Activated CD4-positive, alpha-beta T cell treated with anti-CD3 and anti-CD28 coated beads for 4 hours (primary cell): ENCODE results near the gene MTMR1.

Source experiments
- DNase-seq, 2 donors: peaks; one replicate each; pipeline ENCODE4 v3.0.0-alpha.2; 2020

Gene MTMR1

DNA sequence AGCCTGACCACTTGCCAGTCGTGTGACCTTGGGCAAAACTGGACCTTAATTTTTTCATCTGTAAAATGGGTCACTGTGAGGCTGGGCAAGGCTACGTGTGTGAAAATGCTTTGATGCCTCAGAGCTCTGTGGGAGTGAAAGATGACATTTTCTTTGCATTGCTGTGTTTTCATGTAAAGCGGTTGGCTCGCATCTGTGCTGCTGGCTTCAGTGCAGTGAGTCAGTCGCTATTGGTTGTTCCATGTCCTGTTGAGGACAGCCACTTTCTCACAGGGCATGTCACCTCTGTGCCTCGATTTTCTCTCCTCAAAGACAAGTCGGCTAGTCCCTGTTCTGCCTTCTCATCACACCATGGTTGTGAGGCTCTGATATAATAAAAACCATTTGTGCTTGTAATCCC lies 4.4 kb downstream of the MTMR1 start:
- DNase-seq: no peak

DNA sequence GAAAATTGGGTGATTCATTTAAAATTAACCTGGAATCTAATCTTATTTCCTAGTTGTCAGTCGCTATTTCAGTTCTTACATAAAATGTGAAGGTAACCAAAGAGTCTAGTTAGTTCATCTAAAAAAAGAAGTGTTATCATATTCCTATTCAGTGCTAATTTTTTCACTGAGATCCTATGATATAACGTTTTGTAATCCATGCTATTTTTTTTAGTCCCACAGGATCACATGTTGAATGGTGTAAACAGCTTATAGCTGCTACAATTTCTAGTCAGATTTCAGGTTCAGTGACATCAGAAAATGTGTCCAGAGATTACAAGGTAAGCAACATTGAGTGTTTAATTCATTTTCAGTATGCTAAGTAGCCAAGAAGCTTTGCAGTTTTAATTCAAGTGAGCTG lies 5.8 kb downstream of the MTMR1 start:
- DNase-seq: no peak

DNA sequence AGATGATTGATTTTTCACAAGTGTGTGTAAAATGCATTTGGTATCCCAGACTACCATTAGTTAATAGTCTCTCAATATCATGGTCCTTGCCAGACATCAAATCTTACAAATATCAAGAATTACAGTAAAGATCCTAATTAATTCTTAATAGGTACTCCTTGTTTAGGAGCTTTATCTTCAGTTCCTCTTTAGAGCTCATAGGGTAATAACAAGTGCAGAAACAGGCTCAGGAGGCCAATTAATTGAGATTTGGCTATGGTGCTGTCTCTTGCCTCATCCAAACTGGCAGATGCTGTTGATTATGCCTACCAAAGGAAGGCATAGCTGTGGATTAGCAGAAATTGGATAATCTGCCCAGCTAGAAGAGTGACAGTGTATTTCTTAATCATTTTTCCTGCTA lies 6.9 kb downstream of the MTMR1 start:
- no peak for DNase-seq

DNA sequence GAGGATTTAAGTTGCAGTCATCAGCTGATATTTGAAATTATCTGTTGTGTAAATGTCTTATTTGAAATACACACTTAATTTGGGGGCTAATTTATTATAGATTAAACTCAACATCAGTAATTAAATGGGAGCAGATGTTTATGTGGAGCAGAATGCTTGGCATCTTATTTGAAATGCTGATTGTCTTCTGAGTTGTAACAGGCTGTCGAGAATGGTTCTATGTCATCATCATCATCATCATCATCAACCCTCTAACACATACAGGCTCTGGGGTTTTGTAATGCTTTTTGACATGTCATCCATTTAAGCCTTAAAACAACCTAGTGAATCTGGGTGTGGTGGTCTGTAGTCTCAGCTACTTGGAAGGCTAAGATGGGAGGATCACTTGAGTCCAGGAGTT lies 8.2 kb downstream of the MTMR1 start:
- DNase-seq: no peak

DNA sequence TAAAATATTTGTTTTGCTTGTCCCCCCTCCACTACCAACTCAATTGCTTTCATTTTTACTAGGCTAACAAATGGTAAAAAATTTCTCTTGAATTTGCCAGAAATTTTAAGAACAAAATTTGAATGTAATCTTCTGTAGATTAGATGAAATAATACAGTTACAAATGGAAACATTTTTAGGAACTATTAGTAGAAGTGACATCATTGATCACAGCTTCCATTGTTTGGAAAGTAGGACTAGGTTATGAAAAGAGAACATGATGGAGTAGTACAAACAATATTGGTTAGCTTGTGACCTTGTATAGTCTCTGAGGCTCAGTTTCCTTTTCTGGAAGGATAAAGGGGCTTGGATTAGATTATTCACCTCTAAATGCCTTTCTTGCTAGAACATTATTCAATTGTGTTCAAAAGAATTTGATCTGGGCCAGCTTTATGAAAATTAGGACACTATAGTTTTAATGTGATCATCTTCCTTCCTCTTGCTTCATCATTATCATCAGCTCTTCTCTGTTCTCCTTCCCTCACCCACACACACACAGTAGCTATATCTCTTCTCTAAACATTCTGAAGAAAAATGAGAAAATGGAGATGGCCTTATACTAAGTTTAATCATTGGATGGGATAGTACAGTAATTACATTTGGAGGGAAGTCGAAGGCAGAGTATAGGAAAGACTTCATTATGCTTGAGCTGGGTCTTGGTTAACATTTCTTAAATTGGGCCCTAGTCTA lies 9.9 kb downstream of the MTMR1 start:
- no peak for DNase-seq

DNA sequence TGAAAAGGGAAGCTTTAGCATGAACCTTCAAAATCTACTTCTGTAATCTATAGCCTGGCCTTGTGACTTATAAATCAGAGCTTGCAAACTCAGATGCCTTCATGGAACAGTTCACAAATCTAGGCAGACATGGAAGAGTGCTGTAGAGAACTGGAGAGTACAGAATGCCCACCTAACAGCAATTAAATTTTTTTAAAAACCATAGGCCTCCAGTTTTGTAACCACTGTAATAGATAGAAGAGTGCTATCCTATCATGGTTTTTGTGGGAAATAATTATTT lies 10.4 kb downstream of the MTMR1 start:
- no peak for DNase-seq

DNA sequence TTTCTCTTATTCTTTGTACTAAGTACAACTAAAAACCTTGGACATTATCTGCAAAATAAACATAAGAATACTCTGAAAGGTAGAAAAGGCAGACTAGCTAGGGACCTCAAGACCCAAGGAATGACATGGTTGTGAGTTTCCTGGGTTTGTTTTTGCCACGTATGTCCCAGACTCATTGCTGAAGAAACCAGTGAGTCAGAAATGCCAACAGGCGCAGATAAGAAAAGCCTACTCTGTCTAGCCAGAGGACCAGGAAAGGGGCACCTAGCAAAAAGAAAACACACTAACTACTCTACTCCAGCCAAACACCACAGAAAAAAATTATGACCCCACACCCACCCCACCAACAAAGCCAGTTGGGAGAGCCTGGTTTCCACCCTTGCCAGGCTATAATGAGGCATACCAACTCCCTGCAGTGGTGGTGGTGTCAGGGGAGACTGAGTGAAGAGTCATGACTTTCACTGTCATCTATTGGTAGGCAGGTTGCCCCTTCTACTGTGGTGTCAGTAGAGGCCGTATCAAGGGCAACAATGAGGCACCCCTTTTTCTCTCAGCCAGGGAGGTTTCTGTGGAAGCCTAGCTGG lies 10.9 kb downstream of the MTMR1 start:
- DNase-seq: no peak

DNA sequence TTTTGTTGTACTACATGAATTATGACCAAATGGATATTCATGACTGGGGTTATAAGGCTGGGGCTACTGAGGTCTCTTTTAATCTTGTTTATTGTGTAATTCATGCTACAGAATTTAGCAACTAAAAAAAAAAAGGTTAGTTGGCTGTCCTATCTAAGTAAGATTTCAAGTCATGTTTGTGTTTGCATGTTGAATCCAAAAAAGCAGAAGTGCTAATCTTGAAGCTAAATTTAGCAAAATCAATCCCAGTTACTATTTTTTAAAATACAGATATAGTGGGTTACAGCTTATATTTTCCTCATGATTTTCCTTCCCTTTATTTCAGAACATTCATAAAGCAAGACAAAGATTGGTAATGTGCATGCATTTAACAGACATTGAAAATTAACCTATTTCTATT lies 19.4 kb downstream of the MTMR1 start:
- DNase-seq: no peak

DNA sequence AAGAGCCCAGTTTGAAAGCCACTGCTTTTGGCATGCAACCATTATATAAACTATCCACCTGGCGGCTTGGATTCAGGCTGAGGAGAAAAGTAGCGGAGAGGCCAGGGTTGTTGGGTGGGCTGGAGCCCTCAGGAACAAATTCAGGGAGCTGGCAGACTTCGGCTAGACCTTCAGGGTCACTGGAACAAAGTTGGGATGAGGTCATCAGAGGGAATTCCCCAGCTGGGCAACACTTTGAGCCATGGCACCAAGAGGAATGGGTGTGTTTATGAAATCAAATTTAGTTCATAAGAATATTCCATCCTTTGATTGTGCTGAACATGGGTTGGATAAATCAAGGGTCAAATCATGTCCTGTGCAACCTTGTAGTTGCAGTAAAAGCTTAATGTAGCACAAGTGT lies 22.0 kb downstream of the MTMR1 start:
- DNase-seq: no peak

DNA sequence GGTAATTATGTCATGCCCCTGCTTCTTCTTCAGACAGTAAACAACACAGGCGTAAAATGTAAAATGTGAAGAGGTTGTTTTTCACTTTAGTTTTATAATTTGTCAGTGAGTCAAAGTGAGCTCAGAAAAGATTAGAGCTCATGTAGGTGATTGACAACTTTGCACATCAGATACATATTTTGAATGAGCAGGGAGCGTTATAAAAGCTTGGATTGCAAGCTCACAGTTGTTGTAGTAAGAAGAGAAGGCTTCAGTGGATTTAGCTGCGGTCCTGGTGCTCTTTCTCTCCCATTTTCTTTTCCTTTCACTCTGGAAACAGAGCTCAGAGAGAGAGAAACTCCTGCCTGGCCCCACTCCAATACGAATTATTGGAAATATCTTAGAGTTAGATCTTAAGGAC lies 26.4 kb downstream of the MTMR1 start:
- DNase-seq: no peak

DNA sequence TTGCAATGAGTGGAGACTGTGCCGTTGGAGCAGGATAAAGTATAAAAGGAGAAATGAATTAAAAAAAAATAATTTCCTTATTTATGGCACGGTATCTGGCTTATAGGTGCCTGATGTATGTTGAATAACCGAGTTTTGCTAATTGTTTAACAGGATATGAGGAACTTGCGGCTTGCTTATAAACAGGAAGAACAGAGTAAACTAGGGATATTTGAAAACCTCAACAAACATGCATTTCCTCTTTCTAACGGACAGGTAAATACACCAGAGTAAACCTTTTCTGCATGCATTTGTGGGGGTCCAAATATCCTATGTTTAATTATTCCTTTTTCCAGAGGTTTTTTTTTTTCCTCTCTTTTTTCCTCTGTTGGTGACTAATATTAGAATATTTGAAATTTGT lies 36.8 kb downstream of the MTMR1 start:
- DNase-seq: no peak

DNA sequence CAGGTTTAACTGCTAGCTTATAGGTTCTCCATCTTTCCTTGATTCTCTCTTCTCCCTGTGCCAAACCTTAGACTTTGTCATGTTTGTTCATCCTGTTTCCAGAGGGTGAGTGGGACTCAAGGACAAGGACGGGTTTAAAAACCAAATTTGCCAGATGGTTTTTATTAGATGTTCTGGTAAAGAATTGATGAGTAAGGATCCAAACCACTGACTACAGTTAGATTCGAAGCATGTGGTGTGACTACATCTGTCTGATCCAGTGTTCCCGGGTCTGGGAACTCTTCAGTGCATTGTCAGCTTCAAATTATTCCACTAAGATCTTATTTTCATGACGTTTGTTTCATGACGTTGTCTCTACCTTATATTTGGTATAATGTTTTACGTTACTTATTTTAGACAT lies 37.5 kb downstream of the MTMR1 start:
- DNase-seq: no peak

DNA sequence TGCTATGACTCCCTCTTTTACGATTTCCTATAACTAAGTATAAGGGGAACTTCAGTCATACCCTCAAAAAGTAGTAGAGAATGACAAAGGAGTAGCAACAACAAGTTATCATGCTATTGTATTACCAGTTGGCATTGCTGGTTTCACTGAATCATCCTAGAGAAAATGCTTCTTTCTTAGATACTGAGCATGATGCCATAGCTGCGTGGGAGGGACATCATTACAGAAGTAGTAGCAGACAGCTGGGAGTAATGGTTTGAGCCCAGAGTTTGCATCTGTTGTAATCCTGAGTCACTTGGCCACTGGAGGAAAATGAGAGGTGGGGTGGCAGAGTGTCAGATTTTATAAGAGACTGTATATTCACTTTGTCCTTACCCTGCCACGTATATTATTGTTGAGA lies 38.6 kb downstream of the MTMR1 start:
- DNase-seq: peak; percentile 18 to 26

DNA sequence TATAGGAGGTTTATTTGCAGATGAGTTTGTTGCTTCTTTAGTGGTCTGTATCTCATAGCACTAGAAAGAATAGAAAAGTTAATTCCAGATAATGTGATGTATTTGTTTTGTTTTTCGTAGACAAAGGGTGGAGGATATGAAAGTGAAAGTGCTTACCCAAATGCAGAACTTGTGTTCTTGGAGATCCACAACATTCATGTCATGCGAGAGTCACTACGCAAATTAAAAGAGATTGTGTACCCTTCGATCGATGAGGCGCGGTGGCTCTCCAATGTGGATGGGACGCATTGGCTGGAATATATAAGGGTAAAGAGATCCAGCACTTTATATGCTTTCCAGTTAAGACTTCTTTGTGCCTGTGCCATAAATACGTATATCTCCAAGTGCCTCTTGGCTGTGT lies 43.3 kb downstream of the MTMR1 start:
- no peak for DNase-seq

DNA sequence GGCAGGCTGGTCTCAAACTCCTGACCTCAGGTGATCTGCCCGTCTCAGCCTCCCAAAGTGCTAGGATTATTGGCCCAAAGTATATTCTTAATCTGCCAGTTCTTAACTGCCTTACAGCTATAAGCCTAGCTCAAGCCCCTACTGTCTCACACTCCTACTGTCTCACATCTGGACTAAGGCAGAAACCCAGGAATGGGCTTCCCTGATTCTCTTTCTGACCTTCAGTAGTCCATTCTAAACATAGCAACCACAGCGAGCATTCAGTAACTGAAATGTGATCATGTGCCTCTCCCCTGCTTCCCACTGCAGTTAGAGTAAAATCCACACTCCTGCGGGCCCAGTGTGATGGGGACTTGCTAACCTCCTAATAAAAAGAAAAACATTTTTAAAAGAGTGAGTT lies 58.9 kb downstream of the MTMR1 start:
- no peak for DNase-seq

DNA sequence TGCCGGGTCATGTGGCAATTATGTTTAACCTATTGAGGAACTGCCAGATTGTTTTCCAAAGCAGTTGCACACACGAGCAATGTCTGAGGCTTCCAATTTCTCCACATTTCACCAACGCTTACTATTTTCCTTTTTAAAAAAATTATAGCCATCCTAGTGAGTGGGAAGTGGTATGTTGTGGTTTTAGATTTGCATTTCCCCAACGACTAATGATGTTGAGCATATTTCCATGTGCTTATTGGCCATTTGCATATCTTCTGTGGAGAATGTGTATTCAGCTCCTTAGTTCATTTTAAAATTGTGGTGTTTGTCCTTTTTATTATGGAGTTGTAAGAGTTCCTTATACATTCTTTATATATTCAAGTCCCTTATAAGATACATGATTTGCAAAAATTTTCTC lies 60.2 kb downstream of the MTMR1 start:
- no peak for DNase-seq

DNA sequence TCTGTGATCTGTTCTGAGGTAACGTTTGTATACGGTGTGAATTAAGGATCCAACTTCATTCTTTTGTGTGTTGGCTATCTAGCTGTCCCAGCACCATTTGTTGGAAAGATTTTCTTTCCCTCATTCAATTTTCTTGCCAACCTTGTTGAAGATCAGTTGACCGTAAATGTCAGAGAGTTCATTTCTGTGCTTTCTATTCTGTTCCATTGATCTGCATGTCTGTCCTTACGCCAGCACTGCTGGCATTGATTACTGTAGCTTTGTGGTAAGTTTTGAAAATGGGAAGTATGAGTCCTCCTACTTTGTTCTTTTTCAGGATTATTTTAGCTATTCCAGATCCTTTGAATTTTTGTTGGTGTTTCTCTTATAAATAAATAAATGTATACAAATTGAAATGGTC lies 60.8 kb downstream of the MTMR1 start:
- no peak for DNase-seq

DNA sequence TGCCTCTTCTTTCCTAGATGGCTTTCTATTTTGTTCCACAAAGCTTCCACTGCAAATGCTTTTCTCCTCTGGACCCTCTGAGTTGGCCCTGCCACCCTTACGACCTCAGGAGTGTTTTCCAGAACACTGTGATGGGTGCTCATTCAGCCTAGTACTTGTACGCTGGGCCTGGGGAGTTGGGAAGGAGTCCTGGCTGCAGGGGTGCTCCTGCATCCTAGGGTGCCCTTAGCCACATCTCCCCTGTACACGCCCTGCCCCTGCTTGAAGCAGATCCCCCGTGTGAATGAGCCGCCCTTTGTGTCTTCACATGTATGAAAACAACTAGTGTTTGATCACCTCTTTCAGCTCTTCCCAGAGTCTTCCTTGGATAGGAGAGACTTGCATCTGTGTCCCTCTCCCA lies 64.2 kb downstream of the MTMR1 start:
- no peak for DNase-seq

DNA sequence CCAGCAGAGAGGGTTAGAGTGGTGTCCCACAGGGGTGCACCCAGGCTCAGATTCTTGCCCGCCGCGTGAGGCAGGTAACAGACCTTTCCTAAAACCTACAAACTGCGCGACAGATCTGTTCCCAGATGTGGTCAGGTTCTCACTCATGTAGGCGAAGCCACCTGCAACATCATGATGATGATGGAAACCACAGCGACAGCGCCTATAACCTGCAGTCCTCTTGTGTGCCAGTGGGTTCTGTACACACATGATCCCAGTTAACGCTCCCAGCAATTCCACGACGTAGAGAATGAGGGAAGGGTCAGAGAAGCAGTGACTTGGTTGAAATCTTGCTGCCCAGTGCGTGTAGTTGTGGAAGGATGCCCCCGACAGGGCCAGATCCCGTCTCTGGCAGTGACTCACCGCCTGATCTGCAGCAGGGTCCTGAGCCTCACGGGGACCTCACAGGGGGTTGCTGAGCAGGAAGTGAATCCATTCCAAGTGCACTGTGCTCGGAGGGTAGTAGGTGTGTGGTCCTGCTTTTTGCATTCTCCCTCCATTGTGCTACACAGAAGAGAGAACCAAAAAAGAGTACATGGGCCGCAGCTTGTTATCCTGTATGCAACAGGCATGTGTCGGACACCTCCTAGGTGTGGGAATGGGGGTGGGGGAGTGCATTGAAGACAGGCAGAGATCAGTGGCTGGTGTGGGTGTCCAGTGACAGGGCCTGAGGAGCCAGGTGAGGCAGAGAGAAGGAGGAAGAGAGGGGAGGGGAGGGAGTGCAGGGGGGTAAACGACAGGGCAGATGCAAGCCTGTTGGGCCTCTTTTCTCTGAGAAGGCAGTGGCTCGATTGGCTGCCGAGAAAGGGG lies 66.6 kb downstream of the MTMR1 start:
- no peak for DNase-seq

DNA sequence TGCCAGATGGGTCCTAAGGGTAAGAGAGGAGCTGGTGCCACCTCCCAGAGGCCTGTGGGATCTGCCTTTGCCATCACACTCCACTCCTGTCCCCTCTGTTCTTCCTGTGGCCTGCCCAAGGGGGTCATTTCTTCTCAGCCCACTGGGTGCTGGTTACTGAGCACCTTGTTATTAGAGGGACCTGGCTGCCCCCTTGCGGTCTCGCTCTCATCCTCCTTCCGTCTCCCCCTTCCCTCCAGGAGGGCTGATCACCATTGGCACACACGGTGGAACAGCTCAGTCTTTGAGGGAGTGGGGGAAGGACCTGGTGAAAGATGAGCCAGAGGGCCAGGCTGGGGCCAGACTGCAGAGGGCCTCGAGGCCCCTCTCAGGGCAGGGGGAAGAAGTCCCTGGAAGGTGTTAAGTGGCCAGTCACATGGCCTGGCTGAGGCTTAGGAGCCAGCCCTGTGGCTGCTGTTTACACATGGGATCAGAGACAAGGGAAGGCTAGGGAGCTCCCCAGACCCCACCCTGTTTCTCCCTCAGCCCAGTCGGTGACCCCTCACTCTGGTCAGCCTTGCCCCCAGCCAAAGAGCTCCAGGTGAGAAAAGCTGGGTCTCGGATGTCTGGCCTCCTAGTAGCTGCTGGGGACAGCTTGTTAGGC lies 68.1 kb downstream of the MTMR1 start:
- no peak for DNase-seq

DNA sequence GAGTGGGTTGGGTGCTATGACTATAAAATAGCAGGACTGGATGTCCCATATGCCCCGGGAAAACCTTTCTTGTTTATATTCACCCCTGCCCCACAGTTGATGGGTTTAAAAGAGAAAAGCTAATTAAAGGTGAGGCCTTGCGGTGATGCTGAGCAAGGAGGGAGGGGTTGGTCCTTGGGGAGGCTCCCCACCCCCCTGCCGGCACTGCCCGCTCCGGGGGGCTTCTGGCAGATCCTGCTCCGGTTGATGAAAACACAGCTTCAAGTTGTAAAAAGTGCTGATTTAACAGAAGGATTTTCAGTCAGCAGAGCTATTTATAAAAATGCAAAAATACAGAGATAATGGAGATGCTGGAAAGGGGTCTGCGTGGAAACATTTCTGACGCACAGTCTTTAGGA lies 68.6 kb downstream of the MTMR1 start:
- DNase-seq: no peak

DNA sequence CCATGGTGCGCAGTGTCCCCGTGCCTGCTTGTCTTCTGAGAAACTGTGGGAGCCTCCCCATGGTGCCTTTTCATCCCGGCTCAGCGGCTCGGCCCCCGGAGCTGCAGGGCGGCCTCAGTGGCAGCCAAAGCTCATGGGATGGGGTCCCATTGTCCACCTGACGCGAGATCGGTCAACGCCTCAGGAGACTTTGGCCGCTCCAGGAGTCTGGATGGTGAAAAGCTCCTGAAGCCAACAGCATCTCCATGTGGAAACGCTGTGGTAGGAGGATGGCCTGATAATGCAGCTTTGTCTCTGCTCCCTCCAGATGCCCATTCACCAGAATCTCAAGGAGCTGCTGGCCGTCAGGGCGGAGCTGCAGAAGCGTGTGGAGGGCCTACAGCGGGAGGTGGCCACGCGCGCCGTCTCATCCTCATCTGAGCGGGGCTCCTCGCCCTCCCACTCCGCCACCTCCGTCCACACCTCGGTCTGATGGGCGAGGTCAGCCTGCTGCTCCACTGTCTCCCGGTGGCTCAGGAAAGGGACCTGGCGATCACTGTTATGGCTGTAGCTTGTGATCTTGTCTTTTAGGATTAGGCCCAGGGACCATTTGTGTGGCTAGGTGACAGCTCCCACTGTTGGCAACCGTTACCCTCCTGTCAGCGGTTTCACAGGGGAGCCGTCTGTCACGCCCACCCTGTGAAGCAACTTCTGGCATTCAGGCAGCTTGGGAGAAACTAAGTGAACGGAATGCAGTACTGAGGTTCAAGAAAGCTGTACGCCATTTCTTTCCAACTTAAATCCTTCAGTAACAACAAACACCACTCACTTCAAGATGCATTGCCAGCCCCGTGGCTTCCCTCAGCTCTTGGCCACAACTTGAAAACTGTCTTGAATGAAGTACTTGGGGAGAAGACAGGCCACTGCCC lies 69.3 kb downstream of the MTMR1 start:
- no peak for DNase-seq

DNA sequence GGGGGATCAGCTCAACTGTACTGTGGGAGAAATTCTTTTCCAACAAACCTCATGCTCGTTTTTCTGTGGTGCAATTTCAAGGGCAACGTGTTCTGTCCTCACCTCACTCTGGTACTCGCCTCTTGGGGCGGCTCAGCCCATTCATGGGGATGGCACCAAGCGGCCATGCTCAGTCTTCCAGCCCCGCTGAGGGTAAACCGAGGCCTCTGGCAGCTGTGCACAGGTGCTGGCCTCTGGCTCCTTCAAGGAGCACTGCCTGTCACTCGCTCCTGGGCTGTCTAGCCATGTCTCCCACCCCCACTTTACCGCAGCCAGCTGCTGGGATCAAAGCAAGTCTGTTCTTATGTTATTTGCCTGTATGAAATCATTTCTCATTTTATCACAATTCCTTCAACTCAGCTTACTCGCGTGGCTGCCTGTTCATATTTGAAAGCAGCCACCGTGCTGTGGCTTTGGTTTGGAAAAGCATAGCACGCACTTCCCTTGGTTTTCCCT lies 70.2 kb downstream of the MTMR1 start:
- no peak for DNase-seq
